H9 (cell line): ENCODE results near the gene AKAP14. TPM values are rescaled to one million over a fixed set of nuclear protein-coding genes. Genes with fewer than 3 reads are reported as not detected.

ENCODE experiments used
- DNase-seq: peaks from one replicate; pipeline ENCODE4 v3.0.0-alpha.2; 2017
- H2AFZ ChIP-seq: one replicate; pipeline ENCODE4 v1.6.1; 2013; ENCODE audit warnings: mild to moderate bottlenecking, low read length, control low read depth, moderate library complexity
- H2AK5ac ChIP-seq: 2 replicates; pipeline ENCODE4 v1.6.1; 2013; ENCODE audit warnings: low read length, control low read depth, mixed read lengths; ENCODE audit not compliant: insufficient read length
- H2BK120ac ChIP-seq: one replicate; pipeline ENCODE4 v1.6.1; 2013; ENCODE audit warnings: low read depth, mild to moderate bottlenecking, low read length, control low read depth, inconsistent platforms; ENCODE audit not compliant: poor library complexity, severe bottlenecking
- H2BK12ac ChIP-seq: 2 replicates; pipeline ENCODE4 v1.6.1; 2013; ENCODE audit warnings: low read length, control low read depth, mixed read lengths, low read depth; ENCODE audit not compliant: insufficient read length
- H2BK15ac ChIP-seq: 2 replicates; pipeline ENCODE4 v1.6.1; 2013; ENCODE audit warnings: low read depth, low read length, control low read depth
- H2BK20ac ChIP-seq: one replicate; pipeline ENCODE4 v1.6.1; 2013; ENCODE audit warnings: low read depth, mild to moderate bottlenecking, low read length, control low read depth, inconsistent platforms; ENCODE audit not compliant: poor library complexity, severe bottlenecking
- H2BK5ac ChIP-seq: 2 replicates; pipeline ENCODE4 v1.6.1; 2013; ENCODE audit warnings: low read length, control low read depth, mixed read lengths; ENCODE audit not compliant: insufficient read length
- H3K14ac ChIP-seq: 2 replicates; pipeline ENCODE4 v1.6.1; 2013; ENCODE audit warnings: low read length, control low read depth; ENCODE audit not compliant: insufficient read depth
- H3K18ac ChIP-seq: 2 replicates; pipeline ENCODE4 v1.6.1; 2013; ENCODE audit warnings: low read depth, mild to moderate bottlenecking, mixed read lengths, low read length, control low read depth; ENCODE audit not compliant: insufficient read length
- H3K23ac ChIP-seq: 2 replicates; pipeline ENCODE4 v1.6.1; 2013; ENCODE audit warnings: low read length, control low read depth, mixed read lengths, low read depth; ENCODE audit not compliant: insufficient read length
- H3K23me2 ChIP-seq: 2 replicates; pipeline ENCODE4 v1.6.1; 2013; ENCODE audit warnings: low read depth, mild to moderate bottlenecking, mixed read lengths, low read length, control low read depth; ENCODE audit not compliant: insufficient read length, poor library complexity, severe bottlenecking
- H3K27ac ChIP-seq: 2 replicates; pipeline ENCODE4 v1.5.1; 2013; ENCODE audit warnings: low read length, control low read depth, mixed read lengths, low read depth; ENCODE audit not compliant: insufficient read length
- H3K27me3 ChIP-seq: 2 replicates; pipeline ENCODE4 v1.6.1; 2013; ENCODE audit warnings: low read length, control low read depth, inconsistent platforms; ENCODE audit not compliant: insufficient read depth
- H3K4ac ChIP-seq: 2 replicates; pipeline ENCODE4 v1.6.1; 2013; ENCODE audit warnings: low read depth, mild to moderate bottlenecking, control low read depth, inconsistent platforms, low read length, moderate library complexity
- H3K4me1 ChIP-seq: 2 replicates; pipeline ENCODE4 v1.6.1; 2013; ENCODE audit warnings: low read length, control low read depth, inconsistent platforms; ENCODE audit not compliant: insufficient read depth
- H3K4me2 ChIP-seq: 2 replicates; pipeline ENCODE4 v1.6.1; 2013; ENCODE audit warnings: low read length, control low read depth, mixed read lengths; ENCODE audit not compliant: insufficient read length, insufficient read depth
- H3K56ac ChIP-seq: 2 replicates; pipeline ENCODE4 v1.6.1; 2013; ENCODE audit warnings: low read depth, mild to moderate bottlenecking, mixed read lengths, low read length, control low read depth; ENCODE audit not compliant: insufficient read length
- H3K79me1 ChIP-seq: 2 replicates; pipeline ENCODE4 v1.6.1; 2013; ENCODE audit warnings: low read depth, mild to moderate bottlenecking, moderate library complexity, low read length, control low read depth, inconsistent platforms; ENCODE audit not compliant: insufficient read depth, poor library complexity, severe bottlenecking
- H3K79me2 ChIP-seq: 2 replicates; pipeline ENCODE4 v1.6.1; 2013; ENCODE audit warnings: low read length, control low read depth, inconsistent platforms; ENCODE audit not compliant: insufficient read depth
- H3K9ac ChIP-seq: 2 replicates; pipeline ENCODE4 v1.6.1; 2013; ENCODE audit warnings: low read length, control low read depth, mixed read lengths; ENCODE audit not compliant: insufficient read length; ENCODE audit errors: extremely low read depth
- H3K9me3 ChIP-seq: one replicate; pipeline ENCODE4 v1.6.1; 2013; ENCODE audit warnings: low read depth, low read length, inconsistent platforms; ENCODE audit not compliant: control insufficient read depth
- H3T11ph ChIP-seq: one replicate; pipeline ENCODE4 v1.6.1; 2013; ENCODE audit warnings: mild to moderate bottlenecking, low read length, control low read depth, inconsistent platforms
- H4K20me1 ChIP-seq: one replicate; pipeline ENCODE4 v1.6.1; 2013; ENCODE audit not compliant: control insufficient read depth, insufficient read length, insufficient read depth
- H4K5ac ChIP-seq: 2 replicates; pipeline ENCODE4 v1.6.1; 2013; ENCODE audit warnings: low read depth, mild to moderate bottlenecking, mixed read lengths, low read length, control low read depth; ENCODE audit not compliant: insufficient read length
- H4K8ac ChIP-seq: replicated peaks from 2 replicates; pipeline ENCODE4 v1.6.1; 2013; ENCODE audit warnings: low read length, control low read depth, mixed read lengths, low read depth; ENCODE audit not compliant: insufficient read length
- H4K91ac ChIP-seq: 2 replicates; pipeline ENCODE4 v1.6.1; 2013; ENCODE audit warnings: low read depth, mild to moderate bottlenecking, moderate library complexity, mixed read lengths, low read length, control low read depth; ENCODE audit not compliant: insufficient read length
- H3K27ac Mint-ChIP-seq, 3 experiments: 2 replicates in 2 of 3; 3 replicates in 1 of 3; pipeline ENCODE4 v1.8.0; 2020 to 2021; ENCODE audit warnings: mixed read lengths in 3 of 3, mild to moderate bottlenecking in 1 of 3, moderate library complexity in 1 of 3
- H3K27me3 Mint-ChIP-seq: 2 replicates; pipeline ENCODE4 v1.8.0; 2021; ENCODE audit warnings: low read depth, mild to moderate bottlenecking, moderate library complexity, mixed read lengths
- H3K36me3 Mint-ChIP-seq, 3 experiments: 2 replicates in 2 of 3; 3 replicates in 1 of 3; pipeline ENCODE4 v1.8.0; 2020 to 2021; ENCODE audit warnings: low read depth in 3 of 3, mixed read lengths in 3 of 3; ENCODE audit not compliant: insufficient read depth in 1 of 3
- H3K4me1 Mint-ChIP-seq, 2 experiments: 2 replicates each; pipeline ENCODE4 v1.8.0; 2020; ENCODE audit warnings: mixed read lengths in 2 of 2
- H3K4me3 Mint-ChIP-seq, 2 experiments: 2 replicates in 1 of 2; 3 replicates in 1 of 2; pipeline ENCODE4 v1.8.0; 2020 to 2021; ENCODE audit warnings: mild to moderate bottlenecking in 2 of 2, mixed read lengths in 2 of 2, moderate library complexity in 1 of 2
- H3K9me3 Mint-ChIP-seq, 2 experiments: 2 replicates in 1 of 2; 3 replicates in 1 of 2; pipeline ENCODE4 v1.8.0; 2020; ENCODE audit warnings: mild to moderate bottlenecking in 2 of 2, mixed read lengths in 2 of 2, moderate library complexity in 1 of 2
- WGBS: extraction: QIAGEN DNeasy Blood & Tissue Kit; methylation state at CpG from one replicate; pipeline ENCODE4 v1.1.7; 2013; ENCODE audit warnings: missing lambda C conversion rate, low lambda C conversion rate, mixed read lengths; ENCODE audit not compliant: insufficient read length; ENCODE audit errors: extremely low coverage; 5-methylcytosine and 5-hydroxymethylcytosine counted together
- total RNA-seq: library from RNA; stranded (reverse); gene quantifications from 2 replicates; pipeline ENCODE4 v1.2.1, GENCODE V29; 2021
- TF ChIP-seq, protein P1 (sequence below): fragments of 200-600 bp; sonication (generic); conservative IDR thresholded peaks from 3 replicates; pipeline ENCODE4 v1.8.0; 2021; ENCODE audit warnings: antibody characterized with exemption, mild to moderate bottlenecking

The AKAP14 gene
- total RNA-seq, 1 experiment from 2014 or later, result not detected

DNA sequence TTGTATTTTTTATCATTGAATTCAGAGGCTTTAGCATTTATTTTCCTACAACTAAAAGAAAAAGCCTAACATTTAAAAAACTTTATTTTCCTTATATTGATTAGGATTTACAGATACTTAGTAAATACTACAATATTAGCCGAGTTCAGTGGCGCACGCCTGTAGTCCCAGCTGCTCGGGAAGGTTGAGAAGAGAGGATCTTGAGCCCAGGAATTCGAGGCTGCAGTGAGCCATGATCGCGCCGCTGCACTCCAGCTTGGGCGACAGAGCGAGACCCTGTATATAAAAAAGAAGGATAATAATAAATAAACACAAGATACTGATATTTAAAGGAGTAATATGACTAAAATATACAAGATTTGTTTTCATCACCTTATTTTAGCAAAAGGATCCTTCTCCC is 42.2 kb upstream of the AKAP14 start:
- Histone ChIP-seq H4K91ac (no peak overlapping the region), H3K79me2 (peaks cover 4% of the 10 kb centered on the region; the same call in 1 of the 2 replicates), H4K8ac (no peak overlapping the region), H2BK20ac (no peak overlapping the region), H3K23ac (no peak overlapping the region), H3K4ac (no peak overlapping the region), H3T11ph (no peak overlapping the region), H3K14ac (no peak overlapping the region), H3K27ac (no peak overlapping the region), H3K56ac (no peak overlapping the region), H4K5ac (no peak overlapping the region), H2BK12ac (no peak overlapping the region), H2AK5ac (no peak overlapping the region), H3K27me3 (no peaks in the 10 kb centered on the region), H3K4me1 (no peaks in the 10 kb centered on the region), H2BK120ac (no peak overlapping the region), H2BK5ac (no peak overlapping the region), H3K23me2 (peaks cover 4% of the 10 kb centered on the region), H3K4me2 (peak overlapping the region; percentile 58), H4K20me1 (no peaks in the 10 kb centered on the region), H3K9ac (peak overlapping the region; percentile 66), H2AFZ (peak overlapping the region; percentile 16), H3K79me1 (no peaks in the 10 kb centered on the region), H3K9me3 (peaks cover 15% of the 10 kb centered on the region), H2BK15ac (no peak overlapping the region), H3K18ac (no peak overlapping the region)
- Mint-ChIP-seq H3K9me3 (peaks cover 65 to 81% of the 10 kb centered on the region in 2 experiments), H3K4me1 (peaks cover 3 to 4% of the 10 kb centered on the region in 2 experiments; a peak in 2 of 4 replicates), H3K4me3 (peak overlapping the region; percentile 90 to 94), H3K27me3 (peaks cover 3% of the 10 kb centered on the region; the same call in 1 of the 2 replicates), H3K27ac (peak overlapping the region in 2 of 3 experiments; percentile 96 to 99; a peak in 3 of 7 replicates), H3K36me3 (peaks cover 12 to 39% (median 34%) of the 10 kb centered on the region in 3 experiments)
- TF ChIP-seq, protein P1, sequence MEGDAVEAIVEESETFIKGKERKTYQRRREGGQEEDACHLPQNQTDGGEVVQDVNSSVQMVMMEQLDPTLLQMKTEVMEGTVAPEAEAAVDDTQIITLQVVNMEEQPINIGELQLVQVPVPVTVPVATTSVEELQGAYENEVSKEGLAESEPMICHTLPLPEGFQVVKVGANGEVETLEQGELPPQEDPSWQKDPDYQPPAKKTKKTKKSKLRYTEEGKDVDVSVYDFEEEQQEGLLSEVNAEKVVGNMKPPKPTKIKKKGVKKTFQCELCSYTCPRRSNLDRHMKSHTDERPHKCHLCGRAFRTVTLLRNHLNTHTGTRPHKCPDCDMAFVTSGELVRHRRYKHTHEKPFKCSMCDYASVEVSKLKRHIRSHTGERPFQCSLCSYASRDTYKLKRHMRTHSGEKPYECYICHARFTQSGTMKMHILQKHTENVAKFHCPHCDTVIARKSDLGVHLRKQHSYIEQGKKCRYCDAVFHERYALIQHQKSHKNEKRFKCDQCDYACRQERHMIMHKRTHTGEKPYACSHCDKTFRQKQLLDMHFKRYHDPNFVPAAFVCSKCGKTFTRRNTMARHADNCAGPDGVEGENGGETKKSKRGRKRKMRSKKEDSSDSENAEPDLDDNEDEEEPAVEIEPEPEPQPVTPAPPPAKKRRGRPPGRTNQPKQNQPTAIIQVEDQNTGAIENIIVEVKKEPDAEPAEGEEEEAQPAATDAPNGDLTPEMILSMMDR, result no peak
- no peak for DNase-seq
- WGBS, result no CpG with 5 or more reads among the region's 10 CpGs
